ENCODE data around the gene RAET1E.
"Not testable (repeated sequence)": the region's sequence is repeated elsewhere in the genome, so short reads cannot be mapped to it uniquely, and the experiment has no call there.

Gene RAET1E

GRCh38 chr6:149931501-149931900 lies 33.6 kb upstream of the RAET1E start:
- Histone ChIP-seq H3K27ac (ENCODE audit: low read depth, low read length) (no peak overlapping the region), H3K9me3 (ENCODE audit: control insufficient read depth in 5 of 5, low read length in 5 of 5) (no peaks in the 10 kb centered on the region), H3K4me1 (ENCODE audit: control insufficient read depth in 5 of 5, insufficient read depth in 5 of 5, low read length in 5 of 5) (peaks cover 0 to under 1% (median 0%) of the 10 kb centered on the region in 5 donors), H3K27me3 (ENCODE audit: control insufficient read depth in 5 of 5, insufficient read depth in 4 of 5, low read length in 5 of 5) (peaks cover 27 to 40% (median 31%) of the 10 kb centered on the region in 5 donors), H3K4me3 (ENCODE audit: low read depth in 1 of 5, low read length in 5 of 5) (no peak overlapping the region), H3K36me3 (ENCODE audit: control insufficient read depth in 5 of 5, insufficient read depth in 5 of 5, low read length in 5 of 5) (no peaks in the 10 kb centered on the region), H3K9ac (ENCODE audit: low read length in 5 of 5) (no peak overlapping the region)

GRCh38 chr6:149929422-149929821 lies 31.5 kb upstream of the RAET1E start:
- no peak overlapping the region for H3K4me3 ChIP-seq (ENCODE audit: low read depth in 1 of 5, low read length in 5 of 5)
- H3K27me3 ChIP-seq (ENCODE audit: control insufficient read depth in 5 of 5, insufficient read depth in 4 of 5, low read length in 5 of 5): peaks cover 11 to 20% (median 12%) of the 10 kb centered on the region in 5 donors
- peaks cover 4 to 19% (median 15%) of the 10 kb centered on the region in 5 donors for H3K4me1 ChIP-seq (ENCODE audit: control insufficient read depth in 5 of 5, insufficient read depth in 5 of 5, low read length in 5 of 5)
- H3K27ac ChIP-seq (ENCODE audit: low read depth, low read length): no peak overlapping the region
- H3K9ac ChIP-seq (ENCODE audit: low read length in 5 of 5): no peak overlapping the region
- H3K9me3 ChIP-seq (ENCODE audit: control insufficient read depth in 5 of 5, low read length in 5 of 5): no peaks in the 10 kb centered on the region
- no peaks in the 10 kb centered on the region for H3K36me3 ChIP-seq (ENCODE audit: control insufficient read depth in 5 of 5, insufficient read depth in 5 of 5, low read length in 5 of 5)

GRCh38 chr6:149927025-149927424 lies 29.1 kb upstream of the RAET1E start:
- H3K4me3 ChIP-seq (ENCODE audit: low read depth in 1 of 5, low read length in 5 of 5): not testable (repeated sequence)
- H3K27me3 ChIP-seq (ENCODE audit: control insufficient read depth in 5 of 5, insufficient read depth in 4 of 5, low read length in 5 of 5): peaks cover 6 to 20% (median 10%) of the 10 kb centered on the region in 5 donors

GRCh38 chr6:149925974-149926777 lies 28.3 kb upstream of the RAET1E start:
- Histone ChIP-seq H3K4me3 (ENCODE audit: low read depth in 1 of 5, low read length in 5 of 5) (peak overlapping the region; percentile 67 to 85 (median 70)), H3K27me3 (ENCODE audit: control insufficient read depth in 5 of 5, insufficient read depth in 4 of 5, low read length in 5 of 5) (peaks cover 4 to 20% (median 7%) of the 10 kb centered on the region in 5 donors), H3K27ac (ENCODE audit: low read depth, low read length) (no peak overlapping the region), H3K9me3 (ENCODE audit: control insufficient read depth in 5 of 5, low read length in 5 of 5) (no peaks in the 10 kb centered on the region), H3K4me1 (ENCODE audit: control insufficient read depth in 5 of 5, insufficient read depth in 5 of 5, low read length in 5 of 5) (peaks cover 4 to 35% (median 29%) of the 10 kb centered on the region in 5 donors), H3K36me3 (ENCODE audit: control insufficient read depth in 5 of 5, insufficient read depth in 5 of 5, low read length in 5 of 5) (no peaks in the 10 kb centered on the region), H3K9ac (ENCODE audit: low read length in 5 of 5) (peak overlapping the region in 4 of 5 donors; percentile 56 to 77 (median 64))

More at GRCh38 chr6:149927025-149927424, 29.1 kb upstream of the RAET1E start:
- not testable (repeated sequence) for H3K36me3 ChIP-seq (ENCODE audit: control insufficient read depth in 5 of 5, insufficient read depth in 5 of 5, low read length in 5 of 5); H3K9ac ChIP-seq (ENCODE audit: low read length in 5 of 5); H3K27ac ChIP-seq (ENCODE audit: low read depth, low read length); H3K9me3 ChIP-seq (ENCODE audit: control insufficient read depth in 5 of 5, low read length in 5 of 5)
- peaks cover 4 to 35% (median 29%) of the 10 kb centered on the region in 5 donors for H3K4me1 ChIP-seq (ENCODE audit: control insufficient read depth in 5 of 5, insufficient read depth in 5 of 5, low read length in 5 of 5)

- H3K27me3 ChIP-seq (ENCODE audit: control insufficient read depth in 5 of 5, insufficient read depth in 4 of 5, low read length in 5 of 5): peaks cover 3 to 16% (median 7%) of the 10 kb centered on the region in 5 donors
- H3K27ac ChIP-seq (ENCODE audit: low read depth, low read length): no peak overlapping the region
These were observed 27.5 kb upstream of the RAET1E start for GRCh38 chr6:149925253-149925973.

GRCh38 chr6:149924933-149925252 lies 27.0 kb upstream of the RAET1E start:
- no peaks in the 10 kb centered on the region for H3K9me3 ChIP-seq (ENCODE audit: control insufficient read depth in 5 of 5, low read length in 5 of 5)
- H3K4me3 ChIP-seq (ENCODE audit: low read depth in 1 of 5, low read length in 5 of 5): peak overlapping the region in 3 of 5 donors; percentile 64 to 71 (median 70)
- peaks cover 3 to 16% (median 7%) of the 10 kb centered on the region in 5 donors for H3K27me3 ChIP-seq (ENCODE audit: control insufficient read depth in 5 of 5, insufficient read depth in 4 of 5, low read length in 5 of 5)
- H3K9ac ChIP-seq (ENCODE audit: low read length in 5 of 5): no peak overlapping the region
- no peaks in the 10 kb centered on the region for H3K36me3 ChIP-seq (ENCODE audit: control insufficient read depth in 5 of 5, insufficient read depth in 5 of 5, low read length in 5 of 5)
- H3K27ac ChIP-seq (ENCODE audit: low read depth, low read length): no peak overlapping the region
- peaks cover 4 to 35% (median 29%) of the 10 kb centered on the region in 5 donors for H3K4me1 ChIP-seq (ENCODE audit: control insufficient read depth in 5 of 5, insufficient read depth in 5 of 5, low read length in 5 of 5)

More at GRCh38 chr6:149925253-149925973, 27.5 kb upstream of the RAET1E start:
- no peaks in the 10 kb centered on the region for H3K9me3 ChIP-seq (ENCODE audit: control insufficient read depth in 5 of 5, low read length in 5 of 5)
- peak overlapping the region in 4 of 5 donors; percentile 56 to 77 (median 64) for H3K9ac ChIP-seq (ENCODE audit: low read length in 5 of 5)
- H3K4me1 ChIP-seq (ENCODE audit: control insufficient read depth in 5 of 5, insufficient read depth in 5 of 5, low read length in 5 of 5): peaks cover 4 to 35% (median 29%) of the 10 kb centered on the region in 5 donors
- no peaks in the 10 kb centered on the region for H3K36me3 ChIP-seq (ENCODE audit: control insufficient read depth in 5 of 5, insufficient read depth in 5 of 5, low read length in 5 of 5)
- H3K4me3 ChIP-seq (ENCODE audit: low read depth in 1 of 5, low read length in 5 of 5): peak overlapping the region; percentile 64 to 71 (median 68)

- H3K4me1 ChIP-seq (ENCODE audit: control insufficient read depth in 5 of 5, insufficient read depth in 5 of 5, low read length in 5 of 5): peaks cover 4 to 35% (median 29%) of the 10 kb centered on the region in 5 donors
- no peak overlapping the region for H3K4me3 ChIP-seq (ENCODE audit: low read depth in 1 of 5, low read length in 5 of 5)
- no peaks in the 10 kb centered on the region for H3K36me3 ChIP-seq (ENCODE audit: control insufficient read depth in 5 of 5, insufficient read depth in 5 of 5, low read length in 5 of 5)
- H3K9me3 ChIP-seq (ENCODE audit: control insufficient read depth in 5 of 5, low read length in 5 of 5): no peaks in the 10 kb centered on the region
- no peak overlapping the region for H3K27ac ChIP-seq (ENCODE audit: low read depth, low read length)
- no peak overlapping the region for H3K9ac ChIP-seq (ENCODE audit: low read length in 5 of 5)
- H3K27me3 ChIP-seq (ENCODE audit: control insufficient read depth in 5 of 5, insufficient read depth in 4 of 5, low read length in 5 of 5): peaks cover 1 to 11% (median 3%) of the 10 kb centered on the region in 5 donors
These were observed 26.5 kb upstream of the RAET1E start for GRCh38 chr6:149924206-149924932.

- H3K9me3 ChIP-seq (ENCODE audit: control insufficient read depth in 5 of 5, low read length in 5 of 5): no peaks in the 10 kb centered on the region
- no peak overlapping the region for H3K27ac ChIP-seq (ENCODE audit: low read depth, low read length)
- peaks cover 0 to 5% (median 0%) of the 10 kb centered on the region in 5 donors for H3K27me3 ChIP-seq (ENCODE audit: control insufficient read depth in 5 of 5, insufficient read depth in 4 of 5, low read length in 5 of 5)
- peak overlapping the region; percentile 45 to 79 (median 69) for H3K4me3 ChIP-seq (ENCODE audit: low read depth in 1 of 5, low read length in 5 of 5)
- H3K4me1 ChIP-seq (ENCODE audit: control insufficient read depth in 5 of 5, insufficient read depth in 5 of 5, low read length in 5 of 5): peaks cover 4 to 35% (median 29%) of the 10 kb centered on the region in 5 donors
- no peaks in the 10 kb centered on the region for H3K36me3 ChIP-seq (ENCODE audit: control insufficient read depth in 5 of 5, insufficient read depth in 5 of 5, low read length in 5 of 5)
- H3K9ac ChIP-seq (ENCODE audit: low read length in 5 of 5): peak overlapping the region in 2 of 5 donors; percentile 6 to 68
These were observed 25.5 kb upstream of the RAET1E start for GRCh38 chr6:149923327-149923986.

- no peaks in the 10 kb centered on the region for H3K36me3 ChIP-seq (ENCODE audit: control insufficient read depth in 5 of 5, insufficient read depth in 5 of 5, low read length in 5 of 5)
- peaks cover 4 to 35% (median 29%) of the 10 kb centered on the region in 5 donors for H3K4me1 ChIP-seq (ENCODE audit: control insufficient read depth in 5 of 5, insufficient read depth in 5 of 5, low read length in 5 of 5)
- no peak within 1 kb of the TSS for H3K27ac ChIP-seq (ENCODE audit: low read depth, low read length)
- peak within 1 kb of the TSS; percentile 45 to 79 (median 69) for H3K4me3 ChIP-seq (ENCODE audit: low read depth in 1 of 5, low read length in 5 of 5)
- peak within 1 kb of the TSS in 3 of 5 donors; percentile 6 to 68 (median 14) for H3K9ac ChIP-seq (ENCODE audit: low read length in 5 of 5)
- H3K9me3 ChIP-seq (ENCODE audit: control insufficient read depth in 5 of 5, low read length in 5 of 5): no peaks in the 10 kb centered on the region
- peaks cover 0 to 5% (median 0%) of the 10 kb centered on the region in 5 donors for H3K27me3 ChIP-seq (ENCODE audit: control insufficient read depth in 5 of 5, insufficient read depth in 4 of 5, low read length in 5 of 5)
These were observed 24.9 kb upstream of the RAET1E start, which contains the start of gene RAET1G for GRCh38 chr6:149922642-149923326. Gene RAET1G (minus strand): TSS chr6:149923121. CDS start chr6:149923010, 111 bp downstream.

Measured in subcutaneous abdominal adipose tissue (tissue), 5 donors.